A673 (cell line): ENCODE data around the gene SRM. TPM values are rescaled to one million over a fixed set of nuclear protein-coding genes. Genes with fewer than 3 reads are reported as not detected.

ENCODE experiments used
- BruUV-seq: library from RNA; stranded (reverse); fragments of 400-500 nt; replicated peaks from 2 replicates; lab custom pipeline; 2021; lab: Mats Ljungman, UMichigan
- CTCF ChIA-PET: fragments of 300-600 bp; sonication (Branson Sonifier 250); formaldehyde crosslinking; loops from one replicate; lab custom pipeline; 2022; ENCODE audit warnings: antibody characterized with exemption; lab: Charles Lee
- POLR2A ChIA-PET: fragments of 300-600 bp; sonication (Branson Sonifier 250); formaldehyde crosslinking; loops from one replicate; lab custom pipeline; 2022; ENCODE audit warnings: antibody characterized with exemption; ENCODE audit not compliant: low non-redundant PET; lab: Charles Lee
- DNase-seq: peaks from one replicate; pipeline ENCODE4 v3.0.0-alpha.2; 2015; ENCODE audit warnings: low spot score
- H3K27ac ChIP-seq: fragments of 200-600 bp; sonication (generic); 2 replicates; pipeline ENCODE4 v1.5.1; 2016; ENCODE audit warnings: mixed run types, low read depth, mild to moderate bottlenecking, mixed read lengths, antibody characterized with exemption, low read length; ENCODE audit not compliant: poor library complexity, severe bottlenecking
- H3K27me3 ChIP-seq: fragments of 200-600 bp; sonication (generic); replicated peaks from 2 replicates; pipeline ENCODE4 v1.6.1; 2017; ENCODE audit warnings: mixed run types, low read depth, mild to moderate bottlenecking, mixed read lengths, antibody characterized with exemption, low read length; ENCODE audit not compliant: insufficient read depth, poor library complexity
- H3K36me3 ChIP-seq: fragments of 200-600 bp; sonication (generic); 2 replicates; pipeline ENCODE4 v1.6.1; 2016; ENCODE audit warnings: mixed run types, mild to moderate bottlenecking, mixed read lengths, antibody characterized with exemption, low read length; ENCODE audit not compliant: insufficient read depth, poor library complexity, severe bottlenecking
- H3K4me1 ChIP-seq: fragments of 200-600 bp; sonication (generic); 2 replicates; pipeline ENCODE4 v1.6.1; 2017; ENCODE audit warnings: mixed run types, mild to moderate bottlenecking, mixed read lengths, antibody characterized with exemption, low read length; ENCODE audit not compliant: insufficient read depth, poor library complexity, severe bottlenecking
- H3K4me3 ChIP-seq: fragments of 200-600 bp; sonication (generic); 2 replicates; pipeline ENCODE4 v1.5.1; 2016; ENCODE audit warnings: low read depth, mixed run types, mild to moderate bottlenecking, mixed read lengths, low read length; ENCODE audit not compliant: poor library complexity, severe bottlenecking
- H3K9me3 ChIP-seq: fragments of 200-600 bp; sonication (generic); 2 replicates; pipeline ENCODE4 v1.6.1; 2016; ENCODE audit warnings: mixed run types, low read depth, mild to moderate bottlenecking, mixed read lengths, antibody characterized with exemption, low read length; ENCODE audit not compliant: poor library complexity, severe bottlenecking
- EZH2 ChIP-seq: fragments of 200-600 bp; sonication (generic); IDR thresholded peaks from 2 replicates; pipeline ENCODE4 v1.6.1; 2017; ENCODE audit warnings: borderline replicate concordance, low read depth, mild to moderate bottlenecking, mixed read lengths, antibody characterized with exemption, low read length; ENCODE audit not compliant: poor library complexity, severe bottlenecking
- intact Hi-C: fragments of 100-400 bp; cut with micrococcal nuclease; formaldehyde crosslinking; loops from one replicate; pipeline ENCODE4 v1.10.0; 2022; ENCODE audit not compliant: unreplicated experiment
- total RNA-seq: library from RNA; stranded (reverse); gene quantifications from 2 replicates; pipeline ENCODE4 v1.2.3, GENCODE V29; 2021
- TF ChIP-seq, protein P1 (sequence below): fragments of 300-800, 200-600 bp; sonication (generic); conservative IDR thresholded peaks from 2 replicates; pipeline ENCODE4 v1.5.1; 2017; ENCODE audit warnings: low read depth, mild to moderate bottlenecking, antibody characterized with exemption, low read length, moderate library complexity, mixed read lengths

SRM gene
- total RNA-seq, 1 experiment from 2014 or later = 206 TPM

- Histone ChIP-seq H3K4me3 (no peak overlapping the region), H3K9me3 (no peaks in the 10 kb centered on the region), H3K27ac (peak overlapping the region; percentile 24), H3K36me3 (peaks cover 72% of the 10 kb centered on the region), H3K4me1 (peaks cover 7% of the 10 kb centered on the region), H3K27me3 (no peaks in the 10 kb centered on the region)
- CTCF ChIA-PET = no interaction called here
- POLR2A ChIA-PET = no interaction called here
- intact Hi-C loops = no loop called here
- no TSS peak for BruUV-seq
- TF ChIP-seq, protein P1, sequence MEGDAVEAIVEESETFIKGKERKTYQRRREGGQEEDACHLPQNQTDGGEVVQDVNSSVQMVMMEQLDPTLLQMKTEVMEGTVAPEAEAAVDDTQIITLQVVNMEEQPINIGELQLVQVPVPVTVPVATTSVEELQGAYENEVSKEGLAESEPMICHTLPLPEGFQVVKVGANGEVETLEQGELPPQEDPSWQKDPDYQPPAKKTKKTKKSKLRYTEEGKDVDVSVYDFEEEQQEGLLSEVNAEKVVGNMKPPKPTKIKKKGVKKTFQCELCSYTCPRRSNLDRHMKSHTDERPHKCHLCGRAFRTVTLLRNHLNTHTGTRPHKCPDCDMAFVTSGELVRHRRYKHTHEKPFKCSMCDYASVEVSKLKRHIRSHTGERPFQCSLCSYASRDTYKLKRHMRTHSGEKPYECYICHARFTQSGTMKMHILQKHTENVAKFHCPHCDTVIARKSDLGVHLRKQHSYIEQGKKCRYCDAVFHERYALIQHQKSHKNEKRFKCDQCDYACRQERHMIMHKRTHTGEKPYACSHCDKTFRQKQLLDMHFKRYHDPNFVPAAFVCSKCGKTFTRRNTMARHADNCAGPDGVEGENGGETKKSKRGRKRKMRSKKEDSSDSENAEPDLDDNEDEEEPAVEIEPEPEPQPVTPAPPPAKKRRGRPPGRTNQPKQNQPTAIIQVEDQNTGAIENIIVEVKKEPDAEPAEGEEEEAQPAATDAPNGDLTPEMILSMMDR = no peak
- no peak for TF ChIP-seq EZH2
- DNase-seq = no peak
These were observed 35.0 kb downstream of the SRM start for GRCh38 chr1:11024874-11025203.

GRCh38 chr1:11024154-11024873, 35.5 kb downstream of the SRM start:
- Histone ChIP-seq H3K9me3 (no peaks in the 10 kb centered on the region), H3K27me3 (no peaks in the 10 kb centered on the region), H3K27ac (peak overlapping the region; percentile 24), H3K36me3 (peaks cover 77% of the 10 kb centered on the region), H3K4me3 (no peak overlapping the region), H3K4me1 (peaks cover 7% of the 10 kb centered on the region)
- BruUV-seq = no TSS peak
- ChIA-PET POLR2A (no interaction called here), CTCF (interaction anchor here (0.7 kb wide), 1 partner anchor 77 kb away, joined by 3 read pairs; no protein-coding TSS in a partner anchor)
- intact Hi-C loops = no loop called here
- no peak for DNase-seq
- TF ChIP-seq EZH2 = no peak
- TF ChIP-seq, protein P1 = no peak

DNA sequence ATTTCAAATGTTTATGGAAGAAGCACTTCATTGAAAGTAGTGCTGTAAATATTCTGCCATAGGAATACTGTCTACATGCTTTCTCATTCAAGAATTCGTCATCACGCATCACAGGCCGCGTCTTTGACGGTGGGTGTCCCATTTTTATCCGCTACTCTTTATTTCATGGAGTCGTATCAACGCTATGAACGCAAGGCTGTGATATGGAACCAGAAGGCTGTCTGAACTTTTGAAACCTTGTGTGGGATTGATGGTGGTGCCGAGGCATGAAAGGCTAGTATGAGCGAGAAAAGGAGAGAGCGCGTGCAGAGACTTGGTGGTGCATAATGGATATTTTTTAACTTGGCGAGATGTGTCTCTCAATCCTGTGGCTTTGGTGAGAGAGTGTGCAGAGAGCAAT, 36.6 kb downstream of the SRM start:
- H3K4me3 ChIP-seq = no peak overlapping the region
- no peaks in the 10 kb centered on the region for H3K27me3 ChIP-seq
- no peak for DNase-seq
- H3K9me3 ChIP-seq = no peaks in the 10 kb centered on the region
- CTCF ChIA-PET = no interaction called here
- H3K4me1 ChIP-seq = peaks cover 7% of the 10 kb centered on the region
- no peak for TF ChIP-seq EZH2
- TF ChIP-seq, protein P1 = no peak
- H3K27ac ChIP-seq = no peak overlapping the region
- H3K36me3 ChIP-seq = peaks cover 88% of the 10 kb centered on the region
- intact Hi-C loops = no loop called here
- POLR2A ChIA-PET = no interaction called here
- BruUV-seq = no TSS peak
